CD4-positive, alpha-beta T cell treated with Interferon alpha-2 for 1 hour (primary cell): ENCODE measurements around the gene CD83.

ENCODE experiments used
- DNase-seq, 2 donors: peaks; one replicate each; pipeline ENCODE4 v3.0.0-alpha.2; 2020 to 2022

The CD83 gene

DNA sequence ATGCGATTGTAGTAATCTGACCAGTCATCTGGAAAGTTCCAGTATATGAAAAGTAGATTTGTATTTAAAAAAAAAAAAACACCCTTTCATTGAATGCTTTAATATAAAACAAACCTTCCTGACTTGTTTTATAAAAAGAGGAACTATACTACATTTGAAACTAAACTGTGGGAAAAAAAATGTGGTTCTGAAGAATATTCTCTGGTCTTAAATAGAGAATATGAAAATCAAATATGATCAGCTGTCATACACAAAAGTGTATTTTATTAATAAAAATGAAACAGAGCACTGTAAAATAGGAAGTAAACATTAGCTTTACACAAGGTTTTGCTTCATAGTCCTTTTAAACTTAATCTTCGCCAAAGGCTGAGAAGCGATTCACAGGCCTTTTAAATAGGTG is 25.3 kb upstream of the CD83 start:
- DNase-seq, result no peak

DNA sequence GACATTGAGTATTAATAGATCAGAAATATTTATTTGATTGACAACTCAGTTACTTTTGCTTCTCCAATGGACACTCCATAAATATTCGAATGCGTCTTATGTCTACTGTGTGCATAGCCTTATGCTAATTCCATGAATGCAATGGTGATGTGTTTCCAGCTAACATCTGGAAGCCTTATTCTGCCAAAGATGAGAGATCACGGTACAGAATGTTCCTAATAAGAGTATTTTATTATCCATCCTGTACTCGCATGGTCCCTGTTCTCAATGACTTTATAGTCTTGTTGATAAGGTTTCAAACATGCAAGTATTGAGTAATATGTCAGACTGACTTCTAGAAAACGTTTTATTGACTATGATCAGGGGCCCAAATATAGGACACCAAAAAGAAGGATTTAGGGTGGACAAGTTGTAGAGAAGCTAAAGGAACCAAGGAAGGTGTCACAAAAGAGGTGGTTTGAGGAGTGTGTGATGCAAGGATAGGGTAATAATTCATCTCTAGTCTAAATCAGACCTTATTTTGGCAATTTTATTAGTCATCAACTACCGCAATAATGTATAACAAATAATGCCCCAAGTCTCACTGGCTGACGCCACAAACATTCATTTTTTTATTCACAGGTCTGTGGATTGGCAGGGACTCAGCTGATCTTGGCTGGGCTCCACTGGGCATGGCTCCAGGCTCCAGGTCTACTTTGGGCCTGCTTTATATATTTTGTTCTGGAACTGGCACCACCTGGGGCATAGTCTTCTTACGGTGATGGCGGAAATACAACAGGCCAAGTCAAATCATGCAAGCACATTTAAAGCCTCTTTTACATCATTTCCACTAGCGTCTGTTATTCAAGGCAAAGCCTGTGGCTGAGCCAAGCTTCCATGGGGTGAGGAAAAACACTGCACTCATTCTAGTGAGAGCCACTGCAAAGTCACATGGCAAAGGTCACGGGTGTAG is 24.5 kb upstream of the CD83 start:
- no peak for DNase-seq

DNA sequence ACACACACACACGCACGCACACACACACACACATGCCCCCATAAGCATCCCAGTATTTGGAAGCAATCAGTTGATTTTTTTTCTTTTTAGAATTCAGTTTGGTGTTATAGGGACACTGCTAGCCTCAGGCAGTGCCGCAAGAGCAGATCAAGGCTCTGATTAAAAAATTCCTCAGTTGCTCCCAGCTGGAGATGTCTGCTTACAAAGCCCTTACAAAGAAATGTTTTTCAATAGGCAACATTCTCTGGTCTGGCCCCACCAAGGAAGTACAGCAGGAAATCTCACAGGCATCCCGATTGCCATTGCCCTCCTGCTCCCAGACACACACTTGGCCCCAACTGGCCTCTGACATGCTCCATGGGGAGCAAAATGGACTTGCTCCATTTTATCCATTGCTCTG is 22.9 kb upstream of the CD83 start:
- no peak for DNase-seq

DNA sequence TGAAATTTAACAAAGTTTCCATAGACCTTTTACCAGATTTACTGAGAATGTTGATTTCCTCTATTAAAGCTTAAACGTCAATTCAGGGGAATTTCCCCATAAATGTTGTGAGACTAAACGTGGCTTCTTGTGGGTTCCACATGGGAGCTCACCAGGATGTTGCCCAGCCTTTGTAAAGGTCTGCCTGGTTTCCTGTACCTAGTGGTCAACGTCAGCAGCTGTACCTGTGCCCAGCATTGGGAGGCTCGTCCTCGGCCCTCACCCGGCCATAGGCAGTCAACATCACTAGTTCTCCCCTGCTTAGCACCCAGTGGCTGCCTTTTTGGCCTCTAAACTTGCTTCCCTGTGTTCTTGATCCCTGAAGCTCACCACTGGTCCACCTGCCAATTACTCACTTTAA is 22.1 kb upstream of the CD83 start:
- peak in 1 of 2 donors; percentile 67 for DNase-seq

DNA sequence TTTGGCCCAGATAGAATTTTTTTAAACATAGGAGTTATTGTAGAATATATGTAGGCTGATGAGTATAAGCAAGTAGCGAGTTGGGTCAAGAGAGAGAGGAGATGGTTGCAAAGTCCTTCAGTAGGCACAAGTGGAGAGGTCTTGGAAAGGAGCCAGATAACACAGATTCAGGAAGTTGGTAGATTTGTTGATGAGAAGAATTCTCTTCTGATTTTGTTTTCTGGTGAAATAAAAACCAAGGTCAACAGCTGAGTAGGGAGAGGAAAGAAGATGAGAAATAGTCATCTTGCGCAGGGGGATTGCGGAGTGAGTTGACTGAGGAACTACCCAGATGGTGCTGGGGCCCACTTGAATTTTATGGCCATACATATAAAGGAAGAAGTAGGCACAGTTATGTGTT is 17.4 kb upstream of the CD83 start:
- no peak for DNase-seq

DNA sequence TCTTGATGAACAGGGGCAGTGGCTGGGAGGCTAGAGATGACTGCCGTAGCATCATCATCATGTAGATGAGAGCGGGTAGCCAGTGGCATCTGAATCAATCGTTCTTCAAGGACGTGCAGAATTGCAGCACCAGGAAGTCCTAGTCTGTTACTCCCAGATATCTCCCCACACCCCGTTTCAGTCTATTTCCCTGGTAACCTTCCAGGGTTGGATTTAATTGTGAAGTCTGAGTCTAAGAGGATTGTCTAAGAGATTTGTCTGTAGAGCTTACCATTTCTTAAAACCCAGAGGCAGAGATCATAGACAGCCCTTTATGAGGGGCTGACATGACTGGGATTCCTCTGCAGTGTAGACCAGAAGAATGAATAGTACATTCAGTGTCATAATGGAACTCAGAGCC is 16.6 kb upstream of the CD83 start:
- DNase-seq, result no peak

DNA sequence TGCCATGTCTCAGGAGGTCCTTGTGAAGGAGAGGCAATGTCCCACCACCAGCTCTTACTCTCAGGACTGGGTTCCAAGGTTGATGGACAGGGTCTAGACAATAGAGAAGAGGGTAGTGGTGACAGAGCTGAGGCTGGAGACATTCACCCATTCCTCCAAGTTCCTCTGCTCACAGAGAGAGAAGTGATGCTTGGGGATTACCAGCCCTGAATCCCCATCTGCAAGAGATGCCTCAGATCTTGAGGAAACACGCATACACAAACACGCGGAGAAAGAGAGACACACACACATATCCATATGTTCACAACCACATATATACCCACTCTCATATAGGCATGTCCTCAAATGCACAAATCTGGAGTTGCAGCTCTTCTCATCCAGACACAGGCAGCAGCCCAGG is 15.2 kb upstream of the CD83 start:
- no peak for DNase-seq

DNA sequence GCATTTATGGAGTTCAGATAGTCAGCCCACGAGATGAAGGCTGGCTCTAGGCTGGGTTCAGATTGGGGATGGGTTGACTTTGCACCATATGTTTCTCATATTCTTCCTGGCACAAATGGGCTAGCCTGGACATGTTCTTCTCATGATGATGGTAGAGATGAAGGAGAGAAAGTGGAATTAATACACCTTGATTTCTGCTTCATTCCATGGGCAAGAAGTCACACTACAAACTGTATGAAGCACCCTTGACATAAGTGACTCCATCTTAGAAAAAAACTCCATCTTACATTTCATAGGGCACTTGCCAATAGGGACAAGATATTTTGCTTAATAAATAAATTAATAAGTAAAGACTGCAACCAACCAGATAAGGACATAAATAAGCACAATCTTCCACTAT is 12.0 kb upstream of the CD83 start:
- DNase-seq, result no peak

DNA sequence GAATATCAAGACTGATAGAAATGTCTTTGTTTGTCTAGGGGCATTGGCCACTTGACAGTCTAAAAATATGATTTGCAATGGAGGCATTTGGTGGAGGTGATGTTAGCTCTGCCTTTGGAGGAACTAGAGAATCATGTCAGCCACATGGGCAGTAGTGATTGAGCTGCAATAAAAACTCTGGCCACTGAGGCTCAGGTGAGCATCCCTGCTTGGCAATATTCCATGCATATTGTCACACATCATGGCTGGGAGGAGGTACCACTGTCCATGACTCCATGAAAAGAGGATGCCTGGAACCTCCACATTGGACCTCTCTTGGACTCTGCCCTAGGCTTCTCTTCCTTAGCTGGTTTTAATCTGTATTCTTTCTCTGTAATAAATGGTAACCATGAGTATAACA is 10.6 kb upstream of the CD83 start:
- DNase-seq, result no peak

DNA sequence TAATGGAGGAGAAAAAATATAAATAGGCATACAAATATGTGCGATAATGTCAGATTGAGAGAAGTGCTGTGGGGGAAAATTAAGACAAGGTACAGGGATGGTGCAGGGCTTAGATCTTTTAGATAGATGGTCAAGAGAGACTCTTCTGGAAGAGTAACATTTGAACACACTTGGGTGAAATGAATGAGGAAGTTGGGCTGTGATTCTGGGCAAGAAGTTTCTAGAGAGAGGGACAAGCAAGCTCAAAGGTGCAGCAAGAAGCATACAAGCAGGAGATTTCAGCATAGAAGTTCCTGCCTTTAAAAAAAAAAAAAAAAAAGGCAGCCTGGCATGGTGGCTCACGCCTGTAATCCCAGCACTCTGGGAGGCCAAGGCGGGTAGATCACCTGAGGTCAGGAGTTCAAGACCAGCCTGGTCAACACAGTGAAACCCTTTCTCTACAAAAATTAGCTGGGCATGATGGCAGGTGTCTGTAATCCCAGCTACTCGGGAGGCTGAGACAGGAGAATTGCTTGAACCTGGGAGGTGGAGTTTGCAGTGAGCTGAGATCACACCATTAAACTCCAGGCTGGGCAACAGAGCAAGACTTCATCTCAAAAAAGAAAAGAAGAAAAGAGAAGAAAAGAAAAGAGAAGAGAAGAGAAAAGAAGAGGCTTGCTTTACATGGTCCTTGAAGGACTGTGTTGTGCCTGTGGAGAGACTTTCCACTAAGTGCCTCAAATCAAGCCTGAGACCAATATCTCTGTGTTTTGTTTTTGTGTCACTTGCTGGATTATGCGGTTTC is 9.7 kb upstream of the CD83 start:
- no peak for DNase-seq

DNA sequence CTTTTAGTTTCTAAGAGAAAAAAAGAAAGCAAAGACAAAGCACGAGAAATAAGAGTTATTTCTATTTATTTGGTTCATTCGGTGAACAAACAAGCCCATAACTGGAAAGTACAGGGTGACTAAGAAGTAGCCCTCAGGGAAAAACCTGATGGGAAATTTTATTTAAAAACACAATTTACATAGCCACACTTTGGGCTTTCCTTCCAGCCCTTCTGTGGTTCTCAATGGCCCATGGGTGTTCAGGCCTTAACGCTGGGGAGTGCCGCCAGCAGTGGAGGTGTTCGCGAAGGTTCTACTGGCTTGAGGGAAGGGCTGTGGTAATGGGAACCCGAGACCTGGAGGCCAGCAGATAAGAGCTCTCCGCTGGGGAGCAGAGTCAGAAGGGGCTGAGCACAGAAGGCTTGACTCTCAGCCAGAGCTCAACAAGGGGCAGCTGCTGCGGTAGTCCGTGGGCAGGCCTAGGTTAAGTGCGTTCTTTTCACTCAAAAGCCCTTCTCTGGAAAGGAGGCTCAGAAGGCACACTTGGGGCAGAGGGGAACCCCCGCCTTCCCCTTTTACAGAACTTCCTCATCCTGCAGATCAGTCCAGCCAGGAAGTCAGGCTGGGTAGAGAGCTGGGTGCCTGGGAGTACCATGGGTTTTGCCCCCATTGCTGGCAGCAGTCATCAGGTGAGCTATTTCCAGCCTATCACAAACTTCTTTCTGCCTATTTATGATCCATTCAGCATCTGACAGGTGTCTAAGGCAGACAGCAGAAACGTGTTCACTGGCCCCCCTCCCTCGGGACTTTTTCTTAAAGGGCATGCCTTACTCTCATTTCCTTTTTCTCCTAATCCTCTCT is 8.8 kb upstream of the CD83 start:
- DNase-seq, result peak; percentile 48 to 80

DNA sequence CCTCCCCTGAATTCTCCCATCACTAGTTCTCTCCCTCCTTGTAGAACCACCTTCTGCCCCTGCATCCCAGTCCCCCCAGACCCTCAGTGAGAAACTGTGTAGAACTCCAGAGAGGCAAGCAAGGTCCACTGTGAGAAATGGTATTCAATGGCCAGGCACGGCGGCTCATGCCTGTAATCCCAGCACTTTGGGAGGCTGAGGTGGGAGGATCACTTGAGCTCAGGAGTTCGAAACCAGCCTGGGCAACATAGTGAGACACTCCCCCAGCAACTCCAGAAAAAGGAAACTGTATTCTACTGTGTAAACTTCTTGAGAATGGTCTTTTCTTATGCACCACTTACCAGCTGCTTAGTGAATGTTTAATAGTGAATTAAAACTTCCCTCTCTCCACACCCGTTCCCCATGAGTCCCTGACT is 8.2 kb upstream of the CD83 start:
- DNase-seq, result no peak

DNA sequence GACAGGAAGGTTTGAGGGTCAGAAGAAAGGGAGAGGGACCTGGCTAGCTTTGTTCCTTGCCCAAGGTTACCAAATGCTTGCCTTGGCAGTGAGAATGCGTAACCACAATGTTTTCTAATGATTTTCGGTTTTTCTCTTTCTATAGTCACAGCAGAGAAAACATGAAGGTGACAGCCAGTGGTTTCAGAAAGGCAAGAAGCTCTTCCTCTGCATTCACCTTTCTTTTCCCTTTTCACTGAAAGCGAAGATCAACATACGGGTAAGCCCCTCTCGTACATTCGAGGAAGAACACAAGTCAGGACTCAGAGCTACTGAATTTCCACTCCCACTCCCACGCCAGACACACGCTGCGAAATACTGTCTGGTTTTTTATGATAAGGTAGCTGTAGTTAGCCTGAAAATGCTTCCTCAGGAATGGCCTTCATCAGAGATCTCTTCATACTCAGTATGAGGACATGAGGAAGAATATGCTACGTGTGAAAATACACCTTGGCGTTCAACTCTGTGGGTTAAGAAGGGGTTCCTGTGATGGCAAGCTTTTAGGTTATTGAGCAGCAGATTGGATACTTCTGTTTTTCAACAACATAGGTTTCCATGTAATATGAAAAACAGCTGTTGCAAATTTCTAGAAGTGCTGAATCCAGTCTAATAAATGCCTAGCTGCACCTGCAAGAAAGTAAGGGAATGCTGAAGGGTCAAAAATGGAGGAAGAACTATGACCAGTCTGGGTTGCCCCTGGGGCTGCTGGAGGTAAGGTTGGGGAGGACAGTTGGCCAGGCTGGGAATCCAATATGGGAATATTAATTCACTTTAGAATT is 7.4 kb upstream of the CD83 start:
- no peak for DNase-seq

DNA sequence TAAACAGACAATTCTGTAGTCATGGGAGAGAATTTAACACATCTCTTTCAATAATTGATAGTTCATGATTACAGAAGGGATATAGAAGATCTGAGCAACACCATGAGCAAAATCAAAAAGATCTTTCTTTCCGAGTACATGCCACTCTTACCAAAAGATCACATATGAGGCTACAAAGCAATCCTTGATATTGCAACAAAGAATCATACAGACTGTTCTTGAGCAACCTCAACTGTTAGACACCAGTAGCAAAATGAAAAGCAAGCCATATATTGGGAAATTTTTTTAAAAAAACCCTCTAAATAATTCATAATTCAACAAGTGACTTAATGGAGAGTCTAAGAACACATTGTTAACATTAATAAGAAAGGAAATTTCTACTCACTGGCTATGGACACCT is 3.6 kb upstream of the CD83 start:
- DNase-seq, result no peak

DNA sequence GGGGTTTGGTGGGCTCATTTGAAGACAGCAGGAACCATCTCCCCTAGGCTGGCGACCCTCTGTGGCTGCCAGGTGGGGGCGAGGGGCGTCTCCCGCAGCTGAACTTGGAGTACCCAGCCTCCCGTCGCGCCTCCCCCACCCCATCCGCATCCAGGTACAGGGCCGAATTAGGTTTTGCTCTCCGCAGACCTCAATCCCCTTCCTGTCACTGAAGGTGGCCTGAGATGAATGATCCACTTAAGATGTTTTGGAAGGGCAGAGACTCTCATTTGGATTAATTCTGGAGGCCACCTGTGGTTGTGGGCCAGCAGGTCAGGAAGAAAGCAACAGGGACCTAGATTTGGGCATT is 493 bp downstream of the CD83 start:
- DNase-seq, result no peak

DNA sequence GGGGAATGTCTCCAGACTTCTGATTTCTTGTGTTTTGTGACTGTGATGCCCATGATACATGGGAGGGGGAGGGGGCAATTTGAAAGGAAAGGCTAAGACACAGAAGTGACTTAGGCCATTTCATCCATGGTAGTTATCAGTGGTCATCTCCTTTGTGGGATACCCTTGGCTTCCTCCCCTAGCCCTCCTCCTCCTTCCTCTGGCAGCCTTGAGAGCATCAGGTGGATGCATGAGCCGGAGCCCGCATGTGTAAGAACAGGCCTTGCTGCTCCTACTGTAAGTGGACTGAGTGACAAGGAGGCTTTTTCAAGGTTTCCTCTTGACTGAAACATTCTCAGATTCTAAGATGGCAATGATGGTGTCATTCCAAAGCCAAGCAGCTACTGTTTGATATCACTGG is 874 bp downstream of the CD83 start:
- DNase-seq, result no peak

DNA sequence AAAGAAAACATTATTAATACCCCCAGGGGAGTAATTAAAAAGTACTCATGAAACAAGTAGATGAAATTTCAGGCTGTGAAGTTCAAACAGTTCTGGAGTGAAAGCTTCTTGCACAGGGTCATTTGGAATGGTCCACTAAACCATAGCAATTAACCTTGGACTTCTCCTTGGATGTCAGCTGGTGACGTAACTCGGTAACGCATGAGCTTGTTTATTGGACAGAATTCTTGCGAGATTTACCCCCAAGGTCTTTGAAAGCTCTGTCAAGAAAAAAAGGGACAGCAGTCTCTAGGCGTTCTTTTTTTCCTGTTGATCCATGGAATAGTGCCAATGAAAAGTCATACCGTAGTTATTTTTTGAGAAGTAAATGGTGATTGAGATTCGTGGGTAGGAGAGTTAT is 2.2 kb downstream of the CD83 start:
- no peak for DNase-seq

DNA sequence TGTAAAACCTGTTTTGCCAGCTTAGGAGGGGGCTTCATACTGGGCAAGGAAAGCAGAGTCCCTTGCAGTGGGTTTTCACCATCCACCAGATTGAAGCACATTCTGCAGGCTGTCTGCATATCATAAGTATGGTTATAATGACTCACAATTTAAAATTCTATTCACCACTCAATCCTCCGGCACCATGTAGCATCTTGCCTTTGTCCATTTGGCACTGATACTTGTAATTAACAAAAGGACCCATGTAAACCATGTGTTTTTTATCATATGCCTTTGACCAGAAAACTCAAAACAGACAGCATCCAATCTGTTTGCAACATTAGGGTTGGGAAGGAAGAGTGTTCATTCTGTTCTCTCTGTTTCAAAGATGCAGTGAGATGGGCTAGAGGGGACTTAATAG is 3.0 kb downstream of the CD83 start:
- no peak for DNase-seq

DNA sequence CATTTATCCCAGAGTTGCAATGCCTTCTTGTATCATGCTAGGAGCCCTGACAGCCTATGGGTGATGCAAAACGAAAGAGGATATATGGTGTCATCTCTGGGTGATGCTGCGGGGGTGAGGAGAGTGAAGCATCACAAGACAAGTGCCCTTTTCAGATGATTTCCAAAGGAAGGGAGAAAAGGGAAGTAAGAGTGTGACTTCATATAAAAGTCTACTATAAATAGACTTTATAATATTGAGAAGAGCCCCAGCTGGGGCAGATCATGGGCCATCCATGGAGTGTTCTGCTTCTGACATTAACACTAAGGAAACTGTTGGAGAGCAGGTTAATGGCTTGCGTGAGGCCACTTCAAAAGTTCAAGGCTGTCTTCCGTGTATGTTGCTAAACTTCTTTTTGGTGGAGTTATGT is 4.4 kb downstream of the CD83 start:
- DNase-seq, result peak; percentile 40 to 80

DNA sequence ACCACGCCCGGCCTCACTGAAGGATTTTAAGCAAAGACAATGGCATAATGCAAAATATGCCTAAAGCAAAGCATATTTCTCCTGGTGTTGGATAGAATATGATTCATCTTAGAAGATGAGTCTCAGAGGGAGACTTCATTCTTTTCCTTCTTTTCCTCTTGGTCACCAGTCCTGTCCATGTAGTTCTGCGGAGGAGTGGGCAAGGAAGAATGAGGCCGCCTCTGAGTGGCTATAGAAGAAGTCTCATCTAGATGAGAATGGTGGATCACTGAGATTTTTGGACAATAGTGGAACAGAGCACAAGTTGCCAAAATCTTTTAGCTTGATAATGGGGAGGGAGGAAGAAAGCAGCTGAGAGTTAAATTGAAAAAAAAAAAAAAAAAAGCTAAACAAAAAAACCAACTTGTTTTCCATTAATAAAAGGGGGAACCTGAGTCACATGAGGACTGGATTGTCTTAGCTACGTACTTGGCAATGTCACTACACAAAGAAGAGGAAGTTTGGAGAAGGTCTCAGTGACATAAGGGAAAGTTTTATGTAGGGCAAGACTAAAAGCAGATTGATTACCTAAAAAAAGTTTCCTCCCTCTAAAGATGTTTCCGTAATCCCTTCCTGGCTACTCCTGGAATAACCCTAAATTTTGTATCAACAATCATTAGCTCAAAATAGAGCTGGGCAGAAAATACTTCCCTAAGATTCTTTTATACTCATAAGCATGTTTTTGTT is 6.0 kb downstream of the CD83 start:
- no peak for DNase-seq

DNA sequence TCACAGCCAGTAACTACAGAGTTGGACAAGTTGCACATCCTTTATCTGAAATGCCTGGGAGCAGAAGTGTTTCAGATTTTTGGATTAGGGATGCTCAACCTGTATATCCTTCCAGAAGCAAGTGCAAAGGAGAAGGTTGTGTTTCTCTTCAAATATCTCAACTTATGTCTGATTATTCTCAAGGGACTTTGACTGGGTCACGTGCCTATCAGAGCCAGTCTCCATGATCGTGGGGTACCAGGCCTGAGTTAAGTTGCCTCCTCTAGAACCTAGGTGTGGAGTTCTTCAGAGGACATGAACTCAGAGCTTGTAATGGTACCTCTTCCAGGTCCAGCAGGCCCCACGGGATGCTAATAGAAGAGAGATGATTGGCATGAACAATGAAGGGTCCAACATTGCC is 7.8 kb downstream of the CD83 start:
- no peak for DNase-seq

DNA sequence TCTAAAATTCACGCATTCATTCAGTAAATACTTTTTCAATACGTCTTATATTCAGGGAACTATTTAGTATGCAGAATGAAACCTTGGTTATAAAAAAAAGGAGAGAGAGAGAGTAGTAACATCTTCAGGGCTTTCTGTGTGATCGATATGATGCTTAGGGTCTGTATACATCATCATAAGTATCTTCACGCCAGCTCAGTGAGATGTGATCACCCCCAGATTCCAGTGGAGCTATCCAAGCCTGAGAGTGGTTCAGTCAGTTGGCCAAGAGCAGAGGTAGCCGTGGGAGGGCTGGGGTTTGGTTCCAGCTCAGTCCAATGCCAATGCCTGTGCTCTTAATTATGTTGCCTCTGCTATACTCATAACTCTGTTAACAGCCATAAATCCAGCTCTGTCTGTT is 8.6 kb downstream of the CD83 start:
- DNase-seq, result no peak
